Stimulated activated CD4-positive, alpha-beta T cell treated with anti-CD3 and anti-CD28 coated beads, TNF-alpha, amount 100 ng/mL, for 48 hours (primary cell): ENCODE results near the gene LPAR1.

Experiments
- DNase-seq, 3 donors: peaks; one replicate each; pipeline ENCODE4 v3.0.0-alpha.2; 2020; ENCODE audit warnings: low read depth in 3 of 3

Gene LPAR1

DNA sequence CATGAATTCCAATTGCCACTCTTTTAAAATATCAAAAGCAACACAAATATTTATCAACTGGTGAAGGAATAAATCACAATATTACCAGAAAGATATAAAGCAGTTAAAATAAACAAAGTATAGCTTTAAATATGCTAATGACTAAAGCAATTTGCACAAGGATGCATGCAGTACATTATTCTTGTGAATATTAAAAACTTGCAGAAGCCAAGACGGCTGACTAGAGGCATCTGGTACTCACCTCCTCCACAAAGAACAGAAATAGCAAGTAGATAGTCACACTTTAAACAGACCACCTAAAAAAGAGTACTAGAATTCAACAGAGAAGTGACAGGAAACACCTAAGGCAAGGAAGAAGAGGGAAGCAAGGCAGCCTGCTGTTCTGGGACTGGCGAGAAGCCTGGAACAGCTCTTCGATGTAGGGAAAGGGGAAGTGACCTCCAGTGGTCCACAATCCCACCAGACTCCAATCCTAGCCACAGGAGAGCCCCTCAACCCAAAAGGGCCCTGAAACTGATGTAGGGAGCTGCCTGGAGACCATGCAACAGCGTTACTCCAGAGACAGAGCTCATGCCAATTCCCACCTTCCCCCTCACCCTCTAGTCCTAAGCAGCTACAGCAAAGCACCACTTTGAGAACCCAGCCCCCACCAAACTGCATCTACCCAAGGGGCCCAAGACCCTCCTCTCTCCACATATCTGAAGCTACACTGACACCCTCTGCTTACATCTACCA is 86.3 kb downstream of the LPAR1 start:
- DNase-seq, result no peak

DNA sequence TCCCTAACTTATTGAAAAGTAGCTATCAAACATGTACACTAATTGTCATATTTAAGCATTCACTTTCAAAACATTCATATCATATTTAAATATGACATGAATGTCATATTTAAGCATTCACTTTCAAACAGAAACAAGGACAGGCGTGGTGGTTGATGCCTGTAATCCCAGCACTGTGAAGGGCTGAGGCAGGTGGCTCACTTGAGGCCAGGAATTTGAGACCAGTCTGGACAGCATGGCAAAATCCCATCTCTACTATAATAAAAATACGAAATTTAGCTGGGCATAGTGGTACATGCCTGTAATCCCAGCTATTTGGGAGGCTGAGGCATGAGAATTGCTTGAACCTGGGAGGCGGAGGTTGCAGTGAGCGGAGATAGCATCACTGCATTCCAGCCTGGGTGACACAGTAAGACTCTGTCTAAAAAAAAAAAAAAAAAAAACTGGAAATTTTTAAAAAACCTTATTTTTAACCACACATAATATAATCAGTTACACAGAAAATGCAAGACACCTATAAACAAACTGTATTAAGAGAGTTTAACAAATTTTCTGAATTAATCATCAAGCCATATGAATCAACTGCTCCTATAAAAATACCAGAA is 88.1 kb downstream of the LPAR1 start:
- DNase-seq, result no peak

DNA sequence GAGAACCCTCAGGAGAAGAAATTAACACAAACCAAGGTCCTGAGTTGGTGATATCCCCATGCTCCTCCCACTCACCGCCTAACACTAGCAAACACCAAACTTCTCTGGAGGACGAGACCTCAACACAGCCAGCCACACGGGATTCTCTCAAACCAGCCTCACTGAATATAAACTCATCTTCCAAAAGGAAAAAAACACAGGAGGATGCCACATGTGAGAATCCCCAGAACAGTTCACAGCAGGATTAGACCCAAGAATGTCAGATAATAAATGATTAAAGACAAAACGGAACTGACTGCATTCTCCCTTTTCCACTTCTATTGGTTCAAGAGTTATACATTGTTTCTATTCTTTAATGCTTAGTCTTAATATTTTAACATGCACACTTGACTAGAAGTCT is 89.2 kb downstream of the LPAR1 start:
- no peak for DNase-seq

DNA sequence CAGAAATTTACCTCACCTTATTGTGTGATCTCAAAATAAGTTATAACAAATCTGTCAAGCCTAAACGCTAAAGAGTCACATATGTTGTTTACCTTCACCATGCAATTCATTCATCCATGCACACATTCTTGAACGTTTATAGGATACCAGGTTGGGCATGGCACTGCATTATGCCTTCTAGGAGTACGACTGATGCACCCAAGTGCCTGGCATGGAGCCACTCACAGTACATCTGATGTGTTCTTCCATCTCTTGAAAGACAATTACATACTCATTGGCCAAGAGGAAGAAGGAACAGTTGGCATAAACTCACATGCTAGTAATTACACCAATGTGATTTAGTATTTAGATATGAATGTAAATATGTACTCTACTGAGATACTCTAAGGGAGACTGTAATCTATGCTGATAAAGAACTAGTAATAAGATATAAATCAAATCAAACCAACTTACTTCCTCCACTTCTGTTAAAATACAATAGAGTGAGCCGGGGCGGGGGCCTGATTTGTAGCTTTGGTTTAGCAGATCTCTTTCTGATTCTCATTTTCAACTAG is 90.7 kb downstream of the LPAR1 start:
- no peak for DNase-seq

DNA sequence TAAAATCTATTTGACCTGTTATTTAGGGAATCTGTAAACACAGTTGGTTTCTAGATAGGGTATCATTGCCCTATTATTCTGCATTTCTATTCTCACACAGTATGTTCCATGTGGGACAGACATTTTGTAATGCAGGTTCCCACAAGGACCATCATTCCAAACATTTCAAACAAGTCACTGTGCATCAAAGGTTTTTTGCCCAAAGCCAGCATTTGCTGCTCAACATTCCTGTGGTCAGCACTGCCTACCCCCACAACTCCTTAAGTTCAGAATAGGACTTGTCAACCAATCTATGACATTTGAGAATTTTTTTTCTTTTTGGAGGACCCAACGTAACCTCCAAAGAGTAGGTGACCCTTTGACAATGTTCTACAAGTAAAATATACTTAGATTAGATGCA is 95.7 kb downstream of the LPAR1 start:
- DNase-seq, result no peak

DNA sequence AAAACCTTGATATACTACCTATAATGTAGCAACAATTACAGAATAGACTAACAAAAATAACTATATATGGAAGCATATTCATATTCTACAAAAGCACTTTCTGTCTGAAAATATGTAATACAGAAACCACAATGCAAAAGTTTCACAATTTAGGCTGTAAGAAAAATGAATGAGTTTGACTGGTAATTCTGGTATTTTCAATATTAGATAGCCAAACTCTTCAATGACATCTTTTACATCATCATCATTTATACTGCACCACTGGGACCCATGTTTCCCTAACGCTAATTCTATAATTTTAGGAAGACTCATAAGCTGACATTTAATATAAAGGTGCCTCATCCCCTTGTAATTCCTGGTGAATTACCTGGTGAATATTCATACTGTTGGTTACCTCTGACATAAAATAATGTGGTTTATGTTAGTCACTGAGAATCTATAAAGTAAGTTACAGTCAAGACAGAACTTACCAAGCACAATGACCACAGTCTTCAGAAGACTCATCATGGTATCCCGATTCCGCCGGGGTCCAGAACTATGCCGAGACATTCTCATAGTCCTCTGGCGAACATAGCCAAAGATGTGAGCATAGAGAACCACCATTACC is 97.2 kb downstream of the LPAR1 start:
- DNase-seq, result no peak

DNA sequence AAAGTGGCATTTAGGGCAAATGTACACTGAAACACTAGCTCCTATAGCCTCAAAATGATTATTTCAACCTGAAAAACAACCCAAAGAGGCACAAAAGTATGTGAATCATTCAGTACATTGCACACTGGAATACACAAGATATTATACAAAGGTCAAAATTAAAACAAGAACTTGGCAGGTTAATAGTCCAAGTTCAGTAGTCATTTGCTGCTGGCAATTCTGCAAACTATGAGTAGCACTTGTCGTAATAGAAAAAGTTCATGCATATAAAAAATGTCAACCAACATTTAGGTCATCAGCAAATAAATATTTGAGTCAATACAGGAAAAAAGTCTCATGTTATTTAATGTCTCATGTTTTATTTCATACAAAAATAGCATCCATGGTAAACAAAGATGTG is 98.7 kb downstream of the LPAR1 start:
- no peak for DNase-seq

DNA sequence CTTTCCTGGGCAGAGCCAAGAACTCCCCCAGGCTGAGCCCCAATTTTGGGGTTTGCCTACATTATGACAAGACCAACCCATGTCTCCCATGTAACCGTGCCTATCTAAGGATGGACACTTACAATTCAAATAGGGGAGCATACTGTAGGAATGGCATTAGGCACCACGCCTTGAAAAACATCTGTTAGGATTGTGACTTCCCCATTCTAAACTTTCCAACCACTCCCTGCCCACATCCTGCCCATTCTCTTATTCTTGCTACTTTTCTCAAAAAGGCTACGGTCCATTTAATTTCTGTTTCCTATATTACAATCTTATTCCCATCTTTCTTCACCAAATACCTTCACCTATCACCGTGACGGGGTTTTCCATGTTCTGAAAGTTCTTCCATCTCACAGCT is 99.2 kb downstream of the LPAR1 start:
- DNase-seq, result no peak

DNA sequence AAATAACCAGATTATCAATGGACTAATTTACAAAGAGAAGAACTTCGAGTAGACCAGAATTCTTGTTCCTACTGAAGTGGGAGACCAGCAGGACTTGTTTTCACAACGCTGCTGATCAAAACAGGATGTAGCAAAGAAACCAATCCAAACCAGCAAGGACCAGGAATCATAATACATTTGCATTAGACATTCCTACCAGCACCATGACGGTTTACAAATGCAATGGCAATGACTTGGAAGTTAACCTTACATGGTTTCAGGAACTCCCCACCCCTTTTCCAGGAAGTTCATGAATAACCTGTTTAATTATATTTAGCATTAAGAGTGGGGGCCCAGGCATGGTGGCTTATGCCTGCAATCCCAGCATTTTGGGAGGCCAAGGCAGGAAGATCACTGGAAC is 100.0 kb downstream of the LPAR1 start:
- no peak for DNase-seq

DNA sequence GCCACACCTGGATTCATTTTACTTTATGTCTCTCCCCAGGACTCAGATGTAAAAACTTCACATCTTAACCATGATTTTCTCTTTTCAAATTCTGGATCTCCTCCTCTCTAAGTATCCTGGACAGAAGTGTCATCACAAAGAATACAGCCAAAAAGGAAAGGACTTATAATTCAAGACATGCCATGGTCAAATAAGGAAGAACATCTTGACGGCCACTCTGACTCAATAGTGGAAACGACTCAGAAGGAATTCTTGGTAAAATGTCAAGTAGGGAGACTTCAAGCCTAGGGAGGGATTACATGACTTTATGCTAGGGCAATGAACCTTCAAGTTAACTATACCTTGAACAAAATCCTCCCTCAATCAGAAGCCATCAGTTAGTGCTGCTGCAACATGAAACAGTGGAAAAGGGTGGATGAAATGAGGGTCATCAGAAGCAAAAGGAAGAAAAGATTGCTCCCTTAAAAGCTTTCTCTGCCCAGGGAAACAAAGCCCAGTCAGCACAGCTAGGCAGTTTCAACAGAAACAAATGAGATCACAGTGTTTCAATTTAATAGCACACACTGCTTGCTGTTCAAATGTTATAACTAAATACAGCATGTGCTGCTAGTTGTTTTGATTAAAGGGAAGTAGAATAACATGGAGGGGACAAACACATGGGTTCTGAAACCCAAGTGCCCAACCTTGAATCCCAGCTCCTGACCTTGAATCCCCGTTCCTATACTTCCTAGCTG is 101.4 kb downstream of the LPAR1 start:
- DNase-seq, result no peak

DNA sequence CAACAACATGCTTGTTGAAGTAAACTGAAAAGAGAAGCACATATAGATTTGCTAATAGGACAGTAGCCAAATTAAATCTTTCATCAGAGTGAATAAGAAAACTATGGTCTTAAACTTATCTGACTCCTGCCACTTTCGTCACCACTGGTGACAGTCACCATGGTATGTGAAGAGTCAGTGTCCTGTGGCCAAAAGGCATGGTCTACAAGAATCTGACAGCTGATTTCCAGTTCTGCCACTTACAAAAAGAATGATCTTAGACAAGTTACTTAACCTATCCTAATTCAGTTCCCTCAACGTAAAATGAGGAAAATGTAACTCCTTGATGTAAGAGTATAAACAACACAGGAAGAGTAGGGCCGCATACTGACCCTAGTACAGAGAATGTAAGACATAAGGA is 102.0 kb downstream of the LPAR1 start:
- DNase-seq, result no peak

DNA sequence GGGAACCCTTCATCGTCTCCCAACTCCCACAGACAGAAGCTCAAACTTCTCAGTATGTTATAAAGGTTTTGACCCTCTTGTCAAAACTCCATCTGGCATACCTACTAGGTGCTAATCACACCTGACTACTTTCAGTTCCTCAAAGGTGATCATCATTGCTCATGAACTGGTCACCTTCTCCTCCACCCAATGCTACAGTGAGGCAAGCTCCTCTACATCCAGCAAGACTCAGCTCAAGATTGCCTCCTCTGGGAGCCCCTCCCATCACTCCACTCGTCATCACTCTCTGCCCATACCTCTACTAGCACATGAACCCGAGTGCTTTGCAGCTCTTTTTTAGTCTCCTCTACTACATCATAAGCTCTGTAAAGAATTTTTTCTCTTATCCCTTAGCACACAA is 102.4 kb downstream of the LPAR1 start:
- no peak for DNase-seq

DNA sequence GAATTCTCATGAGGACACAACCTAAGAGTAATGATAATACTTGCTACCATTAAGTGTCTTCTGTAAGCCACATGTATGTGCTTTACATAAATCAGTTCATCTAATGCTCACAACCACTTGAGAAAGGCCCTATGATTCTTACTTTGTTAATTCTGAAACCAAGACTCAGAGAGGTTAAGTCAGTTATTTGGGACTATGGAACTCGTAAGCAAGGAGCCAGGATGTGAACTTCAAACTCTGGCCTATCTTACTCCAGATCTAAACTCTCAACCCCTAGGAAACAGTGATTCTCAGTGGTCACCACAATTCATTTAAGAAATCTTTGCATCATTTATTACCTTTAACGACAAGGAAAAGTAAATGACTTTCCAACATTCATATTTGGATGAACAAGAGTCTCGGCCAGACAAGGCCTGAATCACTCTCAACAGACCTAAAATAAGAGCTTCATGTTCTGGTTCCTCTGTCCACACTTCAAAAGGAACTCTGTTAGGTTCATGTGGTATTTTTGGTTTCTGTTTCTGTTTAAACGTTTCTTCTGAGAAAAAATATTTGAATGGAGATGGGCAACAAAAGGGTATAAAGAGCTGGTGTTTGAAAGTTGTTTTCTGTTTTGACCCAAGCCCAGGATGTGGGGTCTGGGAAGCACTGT is 104.8 kb downstream of the LPAR1 start:
- DNase-seq, result no peak

DNA sequence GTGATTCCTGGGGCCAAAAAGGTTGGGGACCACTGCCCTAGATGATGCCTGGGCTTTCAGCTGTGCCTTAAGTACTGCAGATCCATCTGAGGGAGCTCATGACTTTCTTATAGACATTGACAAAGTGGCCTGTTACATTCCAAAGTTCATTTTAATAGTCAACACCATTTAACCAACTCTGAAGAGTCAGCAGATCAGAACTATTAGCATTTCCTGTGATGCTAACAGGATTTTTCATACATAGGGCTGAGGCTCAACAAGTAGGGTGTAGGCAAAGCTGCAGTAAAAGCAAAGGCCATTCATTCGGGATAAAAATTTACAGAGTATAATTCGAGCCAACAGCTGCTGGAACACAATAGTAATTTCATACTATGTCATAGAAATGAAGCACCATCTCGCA is 105.4 kb downstream of the LPAR1 start:
- no peak for DNase-seq

DNA sequence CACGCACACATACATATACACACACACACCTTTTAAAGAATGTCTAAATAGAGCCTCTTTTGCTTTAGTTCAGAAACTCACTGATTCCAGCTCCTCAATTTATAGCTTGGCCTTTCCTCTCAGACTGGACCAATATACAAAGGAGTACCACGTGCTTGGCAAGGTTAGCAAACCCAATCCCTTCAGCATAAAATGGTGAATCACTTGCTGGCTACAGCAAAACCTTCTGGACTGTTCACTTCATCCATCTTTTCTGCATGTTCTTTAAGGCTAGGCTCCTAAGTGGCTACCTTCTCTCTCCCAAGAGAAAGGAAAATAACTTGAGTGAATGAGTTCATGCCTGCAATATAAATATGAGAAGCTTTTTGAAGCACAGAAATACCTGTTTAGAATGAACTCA is 109.7 kb downstream of the LPAR1 start:
- DNase-seq, result no peak

DNA sequence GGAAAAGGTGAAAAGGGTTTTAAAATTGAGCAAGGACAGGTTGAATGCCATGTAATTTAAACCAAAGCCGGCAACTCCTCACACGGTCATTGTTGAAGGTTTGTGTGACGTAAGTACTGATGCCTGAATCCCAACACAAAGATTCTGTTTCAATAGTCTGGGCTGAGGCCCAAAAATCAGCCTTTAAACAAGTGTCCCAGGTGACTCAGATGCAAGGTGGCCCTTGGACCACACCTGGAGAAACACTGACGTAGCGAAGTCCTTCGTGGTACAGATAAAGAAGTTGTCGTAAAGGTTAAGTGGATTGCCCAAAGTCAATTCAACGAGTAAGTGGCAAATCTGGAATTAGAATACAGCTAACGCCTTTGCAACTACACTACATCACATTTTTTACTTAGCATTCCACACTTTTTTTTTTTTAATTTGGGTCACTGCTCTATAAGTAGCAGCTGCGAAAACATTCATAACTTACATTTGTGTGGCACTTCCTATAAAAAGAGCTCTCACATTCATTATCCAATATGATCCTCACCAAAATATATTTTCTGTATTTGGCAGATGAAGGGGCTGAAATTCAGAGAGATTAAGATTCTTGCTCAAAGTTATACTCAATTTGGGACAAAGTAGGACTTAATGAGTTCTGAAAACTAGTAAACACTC is 111.3 kb downstream of the LPAR1 start:
- no peak for DNase-seq

DNA sequence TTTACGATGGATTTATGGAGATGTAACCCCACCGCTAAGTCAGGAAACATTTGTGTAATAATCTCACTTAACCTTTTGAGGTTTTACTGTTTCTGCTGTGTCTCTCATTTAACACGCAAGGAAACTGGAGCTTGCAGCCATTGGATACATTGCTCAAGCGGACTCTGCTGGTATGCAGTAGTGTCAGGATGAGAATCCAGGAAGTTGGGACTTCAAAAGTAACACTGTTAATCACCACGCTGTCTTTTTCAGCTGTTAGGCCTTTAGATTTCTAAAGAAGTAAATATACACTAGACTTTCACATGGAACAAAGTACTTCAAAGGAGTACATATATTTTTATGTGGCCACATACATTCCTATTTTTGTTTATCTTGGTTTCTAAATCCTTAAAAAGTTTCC is 114.7 kb downstream of the LPAR1 start:
- no peak for DNase-seq

DNA sequence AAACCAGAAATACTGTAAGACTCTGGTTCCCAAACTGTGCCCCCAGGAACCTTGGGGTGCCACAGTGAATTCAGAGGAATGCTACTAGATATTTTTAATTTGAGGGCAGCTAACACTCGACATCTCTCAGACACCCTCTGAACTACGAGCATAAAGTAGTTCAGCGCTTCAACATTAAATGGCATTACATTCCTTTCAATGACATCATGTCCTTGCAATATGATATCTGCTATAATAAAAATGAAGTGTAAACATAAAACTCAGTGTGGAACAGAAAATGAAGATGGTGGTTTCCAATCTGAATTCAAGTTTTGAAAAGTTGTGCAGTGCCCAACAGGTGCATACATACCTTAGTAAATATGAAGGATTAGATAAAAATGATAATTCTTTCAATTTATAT is 116.1 kb downstream of the LPAR1 start:
- no peak for DNase-seq

DNA sequence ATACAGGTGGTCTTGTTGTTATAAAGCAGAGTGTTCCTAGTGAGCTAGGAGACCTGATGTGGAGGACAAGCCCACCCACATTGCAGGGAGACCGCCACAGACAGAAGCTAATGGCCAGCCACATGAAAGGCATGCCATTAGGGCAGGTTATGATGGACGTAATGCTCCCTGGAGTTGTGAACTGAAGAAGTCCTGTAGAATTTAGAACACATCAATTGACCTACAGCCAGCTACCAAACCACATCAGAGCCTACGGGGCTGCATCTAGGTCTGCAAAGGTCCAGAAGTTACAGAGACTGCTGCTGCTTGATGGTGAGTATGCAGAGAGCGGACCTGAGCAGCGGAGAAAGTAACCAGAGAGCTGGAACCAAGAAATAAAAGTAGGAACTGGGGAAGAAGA is 116.6 kb downstream of the LPAR1 start:
- no peak for DNase-seq

DNA sequence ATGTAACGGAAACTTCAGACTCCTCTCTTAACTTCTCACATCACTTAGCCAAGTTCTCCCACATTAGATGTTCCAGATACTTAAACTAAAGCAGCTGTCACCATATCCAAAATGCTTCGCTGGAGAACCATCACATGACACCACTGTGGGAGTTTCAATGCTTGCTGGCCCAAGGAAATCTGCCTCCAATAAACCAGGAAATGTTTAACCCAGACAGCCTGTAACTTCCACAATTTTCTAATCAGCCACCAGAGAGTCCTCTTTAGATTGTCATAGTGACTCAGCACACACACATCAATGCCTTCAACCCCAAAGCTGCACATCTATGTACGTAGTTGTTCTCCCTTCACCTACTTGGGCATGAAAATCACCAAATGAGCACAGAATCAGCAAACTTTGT is 118.7 kb downstream of the LPAR1 start:
- no peak for DNase-seq

DNA sequence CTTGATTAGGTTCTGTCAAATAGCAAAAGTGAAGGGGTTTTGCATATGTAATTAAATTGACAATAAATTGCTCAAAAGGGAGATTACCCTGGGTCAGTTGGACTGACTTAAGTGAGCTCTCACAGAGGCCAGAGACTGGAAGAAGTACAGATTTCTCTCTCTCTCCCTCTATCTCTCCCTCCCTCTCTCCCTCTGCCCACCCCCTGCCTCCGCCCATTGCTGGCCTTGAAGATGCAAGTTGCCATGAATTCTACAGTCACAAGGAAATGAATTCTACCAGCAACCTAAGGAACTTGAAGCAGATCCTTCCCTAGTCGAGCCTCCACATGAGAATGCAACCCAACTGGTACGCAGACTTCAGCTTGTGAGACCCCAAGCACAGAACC is 119.2 kb downstream of the LPAR1 start:
- DNase-seq, result no peak
